K562 (cell line): ENCODE results near the gene XPO6. TPM values are rescaled to one million over a fixed set of nuclear protein-coding genes. Genes with fewer than 3 reads are reported as not detected.

Experiments
- ATAC-seq: fragments of 200-7000 bp; cut with Tn5 transposase; 3 replicates; pipeline ENCODE4 v1.9.1; 2020; ENCODE audit warnings: moderate library complexity
- BruUV-seq: library from RNA; stranded (reverse); fragments of 400-500 nt; replicated peaks from 2 replicates; lab custom pipeline; 2021; lab: Mats Ljungman, UMichigan
- CTCF ChIA-PET: fragments of 300-600 bp; formaldehyde crosslinking; extraction: SDS; loops from one replicate; lab custom pipeline; 2021; ENCODE audit warnings: low intra/inter-chr PET ratio; lab: Yijun Ruan, JAX
- POLR2A ChIA-PET: fragments of 300-600, 350-650 bp; sonication (Branson Sonifier 250); formaldehyde crosslinking; extraction: SDS; loops from one replicate; lab custom pipeline; 2021; ENCODE audit warnings: antibody characterized with exemption, inconsistent platforms; lab: Yijun Ruan, JAX
- DNase-seq, 4 experiments: peaks; one replicate each; pipeline versions ENCODE4 v3.0.0 to v3.0.0-alpha.2; 2011 to 2018; ENCODE audit warnings: low spot score in 3 of 4, mixed read lengths in 3 of 4; ENCODE audit errors: extremely low read depth in 1 of 4
- FAIRE-seq: peaks from 2 replicates; lab custom pipeline; 2011; peaks lifted over from hg19 to GRCh38; lab: Jason Lieb, UNC
- H2AFZ ChIP-seq: 2 replicates; pipeline ENCODE4 v1.6.0; 2011; ENCODE audit warnings: low read depth, low read length, control low read depth, inconsistent platforms
- H3K27ac ChIP-seq: fragments of 200-600 bp; 3 replicates; pipeline ENCODE4 v1.8.0; 2011; ENCODE audit warnings: low read depth, mild to moderate bottlenecking, control low read depth, inconsistent platforms, low read length, moderate library complexity, mixed read lengths; ENCODE audit errors: extremely low read depth
- H3K27me3 ChIP-seq, 2 experiments: fragments of 300-600 bp in 1 of 2; 2 replicates in 1 of 2; 3 replicates in 1 of 2; pipeline versions ENCODE4 v1.6.0 to v1.8.0; 2011; ENCODE audit warnings: inconsistent platforms in 2 of 2, low read length in 2 of 2, mild to moderate bottlenecking in 1 of 2, mixed read lengths in 1 of 2, moderate library complexity in 1 of 2; ENCODE audit not compliant: control insufficient read depth in 2 of 2, insufficient read depth in 2 of 2
- H3K36me3 ChIP-seq: fragments of 300-600 bp; 3 replicates; pipeline ENCODE4 v1.8.0; 2011; ENCODE audit warnings: mild to moderate bottlenecking, low read length, inconsistent platforms; ENCODE audit not compliant: control insufficient read depth, insufficient read depth
- H3K4me1 ChIP-seq, 2 experiments: fragments of 200-600 bp in 1 of 2; replicated peaks in 1 of 2; 2 replicates in 1 of 2; 3 replicates in 1 of 2; pipeline versions ENCODE4 v1.5.1 to v1.8.0; 2011; ENCODE audit warnings: inconsistent platforms in 2 of 2, low read length in 2 of 2, mild to moderate bottlenecking in 1 of 2, mixed read lengths in 1 of 2, moderate library complexity in 1 of 2; ENCODE audit not compliant: control insufficient read depth in 2 of 2, insufficient read depth in 2 of 2
- H3K4me2 ChIP-seq: 2 replicates; pipeline ENCODE4 v1.6.1; 2011; ENCODE audit warnings: low read length, control low read depth, inconsistent platforms, mixed read lengths; ENCODE audit not compliant: insufficient read depth
- H3K4me3 ChIP-seq: fragments of 200-600 bp; sonication (generic), shearing (Covaris generic); 2 replicates; pipeline ENCODE4 v1.5.1; 2016; ENCODE audit warnings: control low read depth, inconsistent platforms
- H3K79me2 ChIP-seq: fragments of 200-600 bp; 3 replicates; pipeline ENCODE4 v1.8.0; 2011; ENCODE audit warnings: low read length, inconsistent platforms; ENCODE audit not compliant: control insufficient read depth, insufficient read depth
- H3K9ac ChIP-seq, 2 experiments: 2 replicates each; pipeline versions ENCODE4 v1.6.0 to v1.6.1; 2011; ENCODE audit warnings: low read depth in 2 of 2, low read length in 2 of 2, control low read depth in 1 of 2, inconsistent platforms in 1 of 2, mild to moderate bottlenecking in 1 of 2, mixed read lengths in 1 of 2; ENCODE audit not compliant: insufficient read depth in 1 of 2
- H3K9me1 ChIP-seq: one replicate; pipeline ENCODE4 v1.6.0; 2011; ENCODE audit warnings: inconsistent platforms, mild to moderate bottlenecking, low read length, moderate library complexity; ENCODE audit not compliant: control insufficient read depth, insufficient read depth
- H3K9me3 ChIP-seq: replicated peaks from 2 replicates; pipeline ENCODE4 v1.5.1; 2011; ENCODE audit warnings: low read depth, low read length, inconsistent platforms; ENCODE audit not compliant: control insufficient read depth, insufficient read depth
- H4K20me1 ChIP-seq: replicated peaks from 2 replicates; pipeline ENCODE4 v1.6.1; 2011; ENCODE audit warnings: low read length, inconsistent platforms, mixed read lengths; ENCODE audit not compliant: control insufficient read depth, insufficient read depth
- C11orf30 ChIP-seq: fragments of 450-650 bp; IDR thresholded peaks from 2 replicates; pipeline ENCODE4 v1.6.1; 2016; ENCODE audit warnings: low read depth, mild to moderate bottlenecking
- ETV6 ChIP-seq, 3 experiments: fragments of 150-350 bp in 1 of 3; sonication (generic) in 1 of 3; formaldehyde crosslinking in 1 of 3; IDR thresholded peaks; 2 replicates each; pipeline versions ENCODE4 v1.6.1 to v1.8.0; 2014 to 2022; ENCODE audit warnings: borderline replicate concordance in 2 of 3, low read depth in 2 of 3, antibody characterized with exemption in 1 of 3, low read length in 1 of 3, mild to moderate bottlenecking in 1 of 3, missing genetic modification reagents in 1 of 3
- HNRNPUL1 ChIP-seq: fragments of 200-400 bp; formaldehyde crosslinking; IDR thresholded peaks from 2 replicates; pipeline ENCODE4 v1.6.1; 2017; ENCODE audit warnings: low read length
- NEUROD1 ChIP-seq: fragments of 150-350 bp; IDR thresholded peaks from 2 replicates; pipeline ENCODE4 v1.6.1; 2014; ENCODE audit warnings: borderline replicate concordance, low read length, low read depth; ENCODE audit not compliant: partially characterized antibody
- NR2C1 ChIP-seq, 2 experiments: fragments of 450-650 bp; IDR thresholded peaks; 2 replicates each; pipeline ENCODE4 v1.6.1; 2017; ENCODE audit warnings: mild to moderate bottlenecking in 2 of 2, antibody characterized with exemption in 1 of 2, inconsistent platforms in 1 of 2, missing compliant biosample characterization in 1 of 2, missing genetic modification characterization in 1 of 2
- PURB ChIP-seq: sonication (generic); formaldehyde crosslinking; IDR thresholded peaks from 2 replicates; pipeline ENCODE4 v1.9.0; 2021; ENCODE audit warnings: low read depth, mild to moderate bottlenecking, missing genetic modification reagents
- TEAD4 ChIP-seq, 2 experiments: sonication (generic) in 1 of 2; formaldehyde crosslinking in 1 of 2; IDR thresholded peaks; 2 replicates each; pipeline versions ENCODE4 v1.6.1 to v1.8.0; 2012 to 2022; ENCODE audit warnings: borderline replicate concordance in 1 of 2, inconsistent platforms in 1 of 2, low read length in 1 of 2, mild to moderate bottlenecking in 1 of 2, missing genetic modification reagents in 1 of 2
- ZFP1 ChIP-seq: fragments of 450-650 bp; formaldehyde crosslinking; IDR thresholded peaks from 2 replicates; pipeline ENCODE4 v1.4.0; 2020; ENCODE audit warnings: mild to moderate bottlenecking, mixed read lengths
- WGBS: fragments of 100-300 bp; shearing (Covaris generic); methylation state at CpG from one replicate; pipeline ENCODE4 v1.1.6; 2016; ENCODE audit warnings: low coverage, mixed read lengths; ENCODE audit not compliant: insufficient coverage; ENCODE audit errors: missing lambda C conversion rate; 5-methylcytosine and 5-hydroxymethylcytosine counted together
- in situ Hi-C: fragments of 300-500 bp; cut with MboI; formaldehyde crosslinking; loops from 4 replicates; pipeline ENCODE4 v1.15.0; 2018; ENCODE audit warnings: inconsistent platforms, mixed read lengths
- intact Hi-C: fragments of 100-400 bp; cut with micrococcal nuclease; formaldehyde crosslinking; loops from 2 replicates; pipeline ENCODE4 v1.14.2; 2022
- polyA plus RNA-seq, 8 experiments: library from polyadenylated mRNA; depleted of rRNA in 4 of 8; stranded (reverse) in 5 of 8; unstranded in 3 of 8; fragments of >200 nt; fragmentation: Nextera tagmentation in 2 of 8; fragmentation: Illumina TruSeq in 1 of 8; extraction: Ambion mirVana in 2 of 8; extraction: Trizol in 1 of 8; gene quantifications; 2 replicates each; pipeline versions ENCODE4 v1.2.1 to v1.2.3, GENCODE V29; 2011 to 2014; ENCODE audit warnings: inconsistent platforms in 1 of 8, missing spikeins in 1 of 8
- total RNA-seq, 7 experiments: library from RNA; depleted of rRNA in 6 of 7; stranded (reverse); fragments of >200 nt in 6 of 7; fragmentation: Illumina TruSeq in 2 of 7; extraction: Trizol in 2 of 7; gene quantifications; 2 replicates each; pipeline versions ENCODE4 v1.2.1 to v1.2.3, GENCODE V29; 2011 to 2021; ENCODE audit warnings: low replicate concordance in 1 of 7
- TF ChIP-seq, protein P1 (sequence below): sonication (generic); formaldehyde crosslinking; IDR thresholded peaks from 2 replicates; pipeline ENCODE4 v1.8.1; 2023; ENCODE audit warnings: mild to moderate bottlenecking, missing genetic modification reagents
- TF ChIP-seq, protein P2 (sequence below): sonication (generic); formaldehyde crosslinking; IDR thresholded peaks from 2 replicates; pipeline ENCODE4 v1.8.0; 2022; ENCODE audit warnings: mild to moderate bottlenecking, missing genetic modification reagents

The XPO6 gene
- total and polyA plus RNA-seq, 9 of the 15 experiments (the other 6 are each of a cell fraction or from before 2014, with no cell fraction given) = 11.2 to 196 (median 119) TPM

DNA sequence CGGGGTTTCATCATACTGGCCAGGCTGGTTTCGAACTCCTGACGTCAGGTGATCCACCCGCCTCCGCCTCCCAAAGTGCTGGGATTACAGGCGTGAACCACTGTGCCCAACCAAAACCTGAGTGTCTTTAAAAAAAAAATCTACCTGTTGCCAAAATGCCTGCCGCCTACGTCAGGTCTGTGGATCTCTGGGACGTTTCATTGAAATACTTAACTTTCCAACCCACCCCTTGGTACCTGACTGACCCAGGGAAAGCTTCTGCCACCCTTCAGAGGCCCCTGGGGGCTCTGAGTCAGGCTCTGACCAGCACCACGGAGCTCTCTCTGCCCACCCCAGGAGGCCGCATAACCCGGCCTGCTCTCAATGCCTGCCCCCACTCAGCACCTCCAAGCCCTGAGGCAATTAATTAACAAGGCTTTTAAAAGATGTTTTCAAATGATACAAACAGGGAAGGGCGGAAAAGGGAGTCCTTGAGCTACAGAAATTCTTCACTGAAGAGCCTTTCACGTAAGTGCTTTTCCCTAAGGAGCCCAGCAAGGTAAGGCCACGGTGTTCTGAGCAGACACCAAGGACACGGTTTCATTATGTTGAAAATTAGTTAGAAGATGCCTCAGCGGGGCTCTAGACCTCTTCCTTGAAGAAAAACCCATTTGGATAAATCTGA lies 118.9 kb downstream of the XPO6 start:
- Histone ChIP-seq H3K4me2 (no peak overlapping the region), H3K36me3 (peaks cover 12% of the 10 kb centered on the region; the same call in 1 of the 3 replicates), H3K9ac (no peak overlapping the region), H3K27ac (no peak overlapping the region), H3K79me2 (no peaks in the 10 kb centered on the region), H2AFZ (no peak overlapping the region), H4K20me1 (0 out of 2 replicates have a peak, but pooled peaks cover 5% of the 10 kb centered on the region), H3K27me3 (no peaks in the 10 kb centered on the region), H3K9me1 (no peaks in the 10 kb centered on the region), H3K4me1 (peaks cover 0 to 10% of the 10 kb centered on the region in 2 experiments; a peak in 2 of 5 replicates), H3K4me3 (no peak overlapping the region), H3K9me3 (no peaks in the 10 kb centered on the region)
- ATAC-seq (no peak), DNase-seq (no peak), FAIRE-seq (no peak)
- BruUV-seq = no TSS peak
- TF ChIP-seq HNRNPUL1 = no peak
- no peak for TF ChIP-seq ZFP1 (CRISPR knock-in tag)
- TF ChIP-seq NEUROD1 = no peak
- TF ChIP-seq NR2C1 (IDR thresholded peaks at IDR 0.05) = no peak
- no peak for TF ChIP-seq NR2C1 (tag; IDR thresholded peaks at IDR 0.05)
- no peak for TF ChIP-seq TEAD4 (IDR thresholded peaks at IDR 0.05; ENCODE audit: low read length)
- TF ChIP-seq TEAD4 (CRISPR knock-in tag; IDR thresholded peaks at IDR 0.05; ENCODE audit: borderline replicate concordance) = no peak
- TF ChIP-seq, protein P1, sequence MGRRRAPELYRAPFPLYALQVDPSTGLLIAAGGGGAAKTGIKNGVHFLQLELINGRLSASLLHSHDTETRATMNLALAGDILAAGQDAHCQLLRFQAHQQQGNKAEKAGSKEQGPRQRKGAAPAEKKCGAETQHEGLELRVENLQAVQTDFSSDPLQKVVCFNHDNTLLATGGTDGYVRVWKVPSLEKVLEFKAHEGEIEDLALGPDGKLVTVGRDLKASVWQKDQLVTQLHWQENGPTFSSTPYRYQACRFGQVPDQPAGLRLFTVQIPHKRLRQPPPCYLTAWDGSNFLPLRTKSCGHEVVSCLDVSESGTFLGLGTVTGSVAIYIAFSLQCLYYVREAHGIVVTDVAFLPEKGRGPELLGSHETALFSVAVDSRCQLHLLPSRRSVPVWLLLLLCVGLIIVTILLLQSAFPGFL (CRISPR knock-in tag) = no peak
- TF ChIP-seq, protein P2, sequence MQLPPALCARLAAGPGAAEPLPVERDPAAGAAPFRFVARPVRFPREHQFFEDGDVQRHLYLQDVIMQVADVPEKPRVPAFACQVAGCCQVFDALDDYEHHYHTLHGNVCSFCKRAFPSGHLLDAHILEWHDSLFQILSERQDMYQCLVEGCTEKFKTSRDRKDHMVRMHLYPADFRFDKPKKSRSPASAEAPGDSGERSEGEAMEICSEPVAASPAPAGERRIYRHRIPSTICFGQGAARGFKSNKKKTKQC (CRISPR knock-in tag) = no peak
- no peak for TF ChIP-seq PURB (CRISPR knock-in tag)
- TF ChIP-seq ETV6 (IDR thresholded peaks at IDR 0.05; ENCODE audit: borderline replicate concordance in 1 of 2, low read depth in 2 of 2, low read length in 1 of 2) = no peak
- no peak for TF ChIP-seq ETV6 (CRISPR knock-in tag; IDR thresholded peaks at IDR 0.05; ENCODE audit: borderline replicate concordance)
- TF ChIP-seq C11orf30 = no peak
- WGBS = 87% methylated on average over 17 of the region's 17 CpGs
- ChIA-PET CTCF (no interaction called here), POLR2A (interaction anchor here (1.1 to 1.4 kb wide), 2 partner anchors 8 to 20 kb away, joined by 5 read pairs; no protein-coding TSS in a partner anchor)
- intact Hi-C loops = no loop called here
- in situ Hi-C loops = no loop called here
